KMS-11 (cell line): ENCODE results near the gene CAMSAP1.

Experiments used
- H2AFZ ChIP-seq: fragments of 200-600 bp; sonication (generic); 2 replicates; pipeline ENCODE4 v1.6.1; 2016; ENCODE audit warnings: antibody characterized with exemption, mixed run types, low read depth
- H3K27ac ChIP-seq: fragments of 200-600 bp; sonication (generic); 2 replicates; pipeline ENCODE4 v1.6.1; 2016; ENCODE audit warnings: mild to moderate bottlenecking, mixed run types
- H3K27me3 ChIP-seq: fragments of 200-600 bp; sonication (generic); 2 replicates; pipeline ENCODE4 v1.6.1; 2017; ENCODE audit warnings: mild to moderate bottlenecking, low read depth, mixed run types, moderate library complexity; ENCODE audit not compliant: insufficient read depth
- H3K36me3 ChIP-seq: fragments of 200-600 bp; sonication (generic); 2 replicates; pipeline ENCODE4 v1.6.1; 2017; ENCODE audit warnings: mild to moderate bottlenecking, mixed run types; ENCODE audit not compliant: insufficient read depth
- H3K4me1 ChIP-seq: fragments of 200-600 bp; sonication (generic); 2 replicates; pipeline ENCODE4 v1.6.1; 2016; ENCODE audit warnings: mild to moderate bottlenecking, low read depth, mixed run types; ENCODE audit not compliant: poor library complexity, severe bottlenecking
- H3K4me2 ChIP-seq: fragments of 200-600 bp; sonication (generic); 2 replicates; pipeline ENCODE4 v1.7.0; 2016; ENCODE audit warnings: mild to moderate bottlenecking, mixed run types
- H3K4me3 ChIP-seq: fragments of 200-600 bp; sonication (generic); IDR thresholded peaks from 2 replicates; pipeline ENCODE4 v1.6.1; 2017; ENCODE audit warnings: low read depth, low read length, mixed read lengths; ENCODE audit not compliant: insufficient read depth
- H3K79me2 ChIP-seq: fragments of 200-600 bp; sonication (generic); 2 replicates; pipeline ENCODE4 v1.6.1; 2016; ENCODE audit warnings: low read depth, mixed run types; ENCODE audit not compliant: insufficient read depth
- H3K9ac ChIP-seq: fragments of 200-600 bp; sonication (generic); 2 replicates; pipeline ENCODE4 v1.6.1; 2016; ENCODE audit warnings: mild to moderate bottlenecking, mixed run types
- H4K20me1 ChIP-seq: fragments of 200-600 bp; sonication (generic); 2 replicates; pipeline ENCODE4 v1.6.1; 2016; ENCODE audit warnings: mild to moderate bottlenecking, mixed run types; ENCODE audit not compliant: insufficient read depth
- CTCF ChIP-seq: fragments of 200-600 bp; sonication (generic); conservative IDR thresholded peaks from 2 replicates; pipeline ENCODE4 v1.6.1; 2017; ENCODE audit warnings: low read depth, mild to moderate bottlenecking, antibody characterized with exemption, low read length, moderate library complexity, mixed read lengths

The CAMSAP1 gene

GRCh38 chr9:135928074-135928730 lies 20.9 kb upstream of the CAMSAP1 start:
- H3K27ac ChIP-seq: no peak overlapping the region
- H3K36me3 ChIP-seq: no peaks in the 10 kb centered on the region
- no peaks in the 10 kb centered on the region for H4K20me1 ChIP-seq
- H3K4me1 ChIP-seq: no peaks in the 10 kb centered on the region
- no peaks in the 10 kb centered on the region for H3K27me3 ChIP-seq
- no peaks in the 10 kb centered on the region for H3K79me2 ChIP-seq
- TF ChIP-seq CTCF: no peak
- no peak overlapping the region for H2AFZ ChIP-seq
- H3K4me3 ChIP-seq: no peak overlapping the region
- no peak overlapping the region for H3K9ac ChIP-seq
- no peak overlapping the region for H3K4me2 ChIP-seq

- Histone ChIP-seq H2AFZ (no peak overlapping the region), H3K4me2 (no peak overlapping the region), H3K4me1 (no peaks in the 10 kb centered on the region), H3K27me3 (no peaks in the 10 kb centered on the region), H3K4me3 (no peak overlapping the region), H3K27ac (no peak overlapping the region), H4K20me1 (no peaks in the 10 kb centered on the region), H3K36me3 (no peaks in the 10 kb centered on the region), H3K9ac (no peak overlapping the region), H3K79me2 (no peaks in the 10 kb centered on the region)
- no peak for TF ChIP-seq CTCF
Observed at GRCh38 chr9:135927195-135928013, 20.1 kb upstream of the CAMSAP1 start.

- Histone ChIP-seq H3K9ac (no peak overlapping the region), H3K36me3 (no peaks in the 10 kb centered on the region), H2AFZ (no peak overlapping the region)
Observed at GRCh38 chr9:135926402-135927194, 19.3 kb upstream of the CAMSAP1 start.

More at GRCh38 chr9:135926402-135927194, 19.3 kb upstream of the CAMSAP1 start:
- Histone ChIP-seq H3K27ac (no peak overlapping the region), H4K20me1 (no peaks in the 10 kb centered on the region), H3K79me2 (no peaks in the 10 kb centered on the region), H3K27me3 (no peaks in the 10 kb centered on the region), H3K4me1 (no peaks in the 10 kb centered on the region), H3K4me3 (no peak overlapping the region), H3K4me2 (no peak overlapping the region)
- TF ChIP-seq CTCF: no peak
